Right lung (tissue), 10 donors: ENCODE results near the gene TAC3. TPM values are rescaled to one million over a fixed set of nuclear protein-coding genes. Genes with fewer than 3 reads are reported as not detected.
"Not testable (repeated sequence)": the region's sequence is repeated elsewhere in the genome, so short reads cannot be mapped to it uniquely, and the experiment has no call there.

Source experiments
- DNase-seq, 2 donors: peaks; one replicate each; pipeline ENCODE4 v3.0.0-alpha.2; 2013
- long read RNA-seq, 8 donors: transcript quantifications; one replicate each; lab custom pipeline, GENCODE V29; 2026
- polyA plus RNA-seq, 5 donors: library from polyadenylated mRNA; unstranded; fragments of 120-200 nt; gene quantifications; one replicate each; pipeline versions ENCODE4 v1.2.1 to v1.2.3, GENCODE V29; 2013; ENCODE audit warnings: inconsistent platforms in 1 of 5, low replicate concordance in 1 of 5; ENCODE audit not compliant: insufficient read length in 5 of 5, insufficient read depth in 1 of 5

The TAC3 gene
- polyA plus RNA-seq: under 1 TPM; 0.19 to 0.90 (median 0.81) TPM
- long read RNA-seq, donor 1: 0 reads
- long read RNA-seq, donor 2: 0 reads
- long read RNA-seq, donor 3: 0 reads
- long read RNA-seq, donor 4: 0 reads
- long read RNA-seq, donor 5: 0 reads
- long read RNA-seq, donor 6: 0 reads
- long read RNA-seq, donor 7: 0 reads
- long read RNA-seq, donor 8: 0 reads

DNA sequence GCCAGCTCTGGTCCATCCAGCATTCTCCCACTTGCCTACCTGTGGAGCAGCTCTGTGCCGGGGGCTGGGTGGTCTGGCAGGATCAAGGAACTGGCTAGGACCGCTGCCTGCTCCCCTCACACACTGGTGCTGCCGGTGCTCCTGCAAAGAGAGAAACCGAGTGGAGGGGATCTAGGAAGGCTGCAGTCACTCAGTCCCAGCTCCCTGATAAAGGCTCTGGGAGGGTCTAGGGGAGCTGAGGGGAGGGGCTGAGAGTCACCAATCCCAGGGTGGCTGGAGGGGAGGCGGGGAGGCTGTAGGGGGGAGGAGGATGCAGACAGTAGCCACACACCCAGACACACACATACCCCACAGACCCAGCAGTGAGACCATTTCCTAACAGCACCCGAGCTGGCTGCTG lies at the start of gene TAC3:
TSS of gene TAC3 (minus strand) at position 182 of the 400 bp plus-strand sequence. CDS start 732 bp downstream, outside the sequence.
- no peak for DNase-seq

- no peak for DNase-seq
Measured at GRCh38 chr12:57063991-57064685, 47.8 kb upstream of the TAC3 start.

- DNase-seq: no peak
Measured at GRCh38 chr12:57058454-57058853, 42.1 kb upstream of the TAC3 start.

DNA sequence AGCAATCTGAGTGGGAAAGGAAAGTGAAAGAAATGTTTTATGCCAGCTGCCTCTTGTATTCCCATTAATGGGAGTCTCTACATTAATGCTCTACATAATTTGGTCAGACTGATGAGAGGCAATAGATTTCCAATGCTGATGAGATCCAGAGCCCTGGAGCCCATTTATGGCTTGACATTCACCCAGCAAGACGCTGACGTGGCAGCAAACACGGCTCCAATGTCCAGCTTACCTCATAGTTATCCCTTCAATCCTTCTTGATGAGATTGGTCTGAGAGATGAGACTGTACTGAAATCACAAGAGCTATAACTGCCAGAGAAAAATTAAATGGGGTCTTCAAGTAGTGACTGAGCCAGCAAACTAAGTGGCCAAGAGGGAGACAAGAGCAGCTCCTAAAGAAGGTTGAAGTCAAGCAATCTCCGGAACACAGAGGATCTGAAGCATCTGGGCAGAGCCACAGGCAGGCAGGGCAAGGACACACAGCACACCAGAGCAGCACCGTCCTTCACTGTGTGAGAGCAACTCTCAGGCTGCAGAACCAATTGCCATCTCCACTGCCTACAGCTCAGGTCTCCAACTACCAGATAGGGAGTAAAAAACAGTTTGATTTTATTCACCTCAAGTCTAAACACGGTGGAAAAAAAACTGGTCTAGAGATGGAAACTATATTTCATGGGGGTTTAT lies 40.9 kb upstream of the TAC3 start:
- DNase-seq: no peak

GRCh38 chr12:57055824-57056223 lies 39.5 kb upstream of the TAC3 start:
- DNase-seq: no peak

GRCh38 chr12:57053901-57054300 lies 37.6 kb upstream of the TAC3 start:
- DNase-seq: not testable (repeated sequence)

DNA sequence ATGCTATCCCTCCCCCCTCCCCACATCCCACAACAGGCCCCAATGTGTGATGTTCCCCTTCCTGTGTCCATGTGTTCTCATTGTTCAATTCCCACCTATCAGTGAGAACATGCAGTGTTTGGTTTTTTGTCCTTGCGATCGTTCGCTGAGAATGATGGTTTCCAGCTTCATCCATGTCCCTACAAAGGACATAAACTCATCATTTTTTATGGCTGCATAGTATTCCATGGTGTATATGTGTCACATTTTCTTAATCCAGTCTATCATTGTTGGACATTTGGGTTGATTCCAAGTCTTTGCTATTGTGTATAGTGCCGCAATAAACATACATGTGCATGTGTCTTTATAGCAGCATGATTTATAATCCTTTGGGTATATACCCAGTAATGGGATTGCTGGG lies 36.8 kb upstream of the TAC3 start:
- not testable (repeated sequence) for DNase-seq

DNA sequence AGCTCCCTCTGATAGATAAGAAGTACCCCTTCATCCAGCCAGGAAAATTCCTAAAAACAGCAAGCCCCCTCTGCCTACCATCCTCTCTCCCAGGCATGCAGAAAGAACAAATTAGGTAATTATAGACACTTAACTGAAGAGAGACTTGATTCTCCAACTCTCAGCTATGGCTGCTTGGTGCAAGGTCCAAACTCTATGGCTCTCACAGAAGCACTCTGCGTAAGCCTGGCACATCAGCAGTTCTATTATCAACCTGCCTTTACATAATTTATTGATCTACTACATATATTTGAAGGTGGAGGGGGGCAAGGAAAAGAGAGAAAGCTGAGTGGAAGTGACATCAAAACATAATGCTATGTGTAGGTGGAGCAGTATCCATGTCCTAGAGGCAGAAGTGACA lies 34.7 kb upstream of the TAC3 start:
- no peak for DNase-seq

- no peak for DNase-seq
Measured at GRCh38 chr12:57049890-57050289, 33.6 kb upstream of the TAC3 start, which contains the start of gene MYO1A. Gene MYO1A (minus strand): TSS chr12:57050129. CDS start chr12:57048323, 1,806 bp downstream.

DNA sequence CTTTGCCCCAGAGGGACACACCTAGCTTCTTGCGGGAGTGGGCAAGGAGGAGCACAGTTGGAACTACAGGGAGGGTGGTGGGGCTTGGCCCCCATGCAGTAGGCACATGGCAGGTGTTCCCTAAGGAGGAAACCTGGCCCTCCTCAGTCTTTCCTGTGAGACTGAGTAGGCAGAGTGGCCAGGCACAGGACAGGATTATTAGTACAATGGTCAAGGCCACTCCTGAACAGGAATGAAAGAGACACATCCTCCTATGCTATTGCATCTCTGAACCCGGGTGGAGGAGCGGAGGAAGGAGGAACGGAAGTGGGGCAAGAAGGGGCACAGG lies 32.8 kb upstream of the TAC3 start:
- no peak for DNase-seq

- no peak for DNase-seq
Measured at GRCh38 chr12:57048423-57049118, 32.2 kb upstream of the TAC3 start.

DNA sequence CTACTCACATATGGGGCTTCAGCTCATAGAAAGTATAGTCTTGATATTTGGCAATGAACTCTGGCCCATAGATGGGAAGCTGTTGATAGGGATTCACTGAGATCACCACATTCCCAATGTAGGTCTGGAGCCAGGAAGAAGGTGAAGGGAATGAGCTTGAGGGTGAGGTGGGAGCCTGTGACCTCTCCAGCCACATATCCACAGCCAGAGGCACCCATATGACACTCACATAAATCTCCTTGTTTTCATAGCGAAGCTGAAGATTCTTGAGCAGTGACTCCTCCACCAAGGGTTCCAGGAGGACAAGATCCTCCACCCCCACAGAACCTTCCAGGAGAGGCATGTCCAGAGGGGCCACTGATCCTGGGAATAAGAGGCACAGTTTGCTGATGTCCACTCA lies 31.7 kb upstream of the TAC3 start:
- DNase-seq: no peak

GRCh38 chr12:57046947-57047890 lies 30.9 kb upstream of the TAC3 start:
- DNase-seq: no peak

- no peak for DNase-seq
Measured at GRCh38 chr12:57046086-57046791, 29.9 kb upstream of the TAC3 start.

GRCh38 chr12:57044889-57045288 lies 28.6 kb upstream of the TAC3 start:
- DNase-seq: no peak

- DNase-seq: no peak
Measured at GRCh38 chr12:57044468-57044867, 28.1 kb upstream of the TAC3 start.

GRCh38 chr12:57042695-57043094 lies 26.4 kb upstream of the TAC3 start:
- no peak for DNase-seq

DNA sequence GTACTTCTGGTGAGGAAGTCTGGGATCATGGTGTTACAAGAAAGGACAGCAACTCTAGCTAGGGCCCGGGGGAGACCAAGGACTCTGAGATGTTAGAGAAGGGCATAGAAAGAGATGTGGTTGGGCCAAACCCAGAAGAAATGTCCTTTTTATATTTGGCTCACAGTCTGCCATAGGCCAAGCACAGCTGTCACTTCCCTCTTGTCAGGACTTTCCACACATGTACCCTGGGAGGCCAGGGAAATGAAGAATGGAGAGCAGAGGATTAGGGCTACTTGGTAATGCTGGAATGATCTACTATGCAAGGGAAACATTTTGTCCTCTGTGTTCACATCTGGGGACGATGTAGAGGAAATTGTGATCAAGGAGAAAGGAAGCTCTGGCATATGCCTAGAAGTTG lies 24.4 kb upstream of the TAC3 start:
- no peak for DNase-seq

GRCh38 chr12:57040211-57040610 lies 23.9 kb upstream of the TAC3 start:
- no peak for DNase-seq

DNA sequence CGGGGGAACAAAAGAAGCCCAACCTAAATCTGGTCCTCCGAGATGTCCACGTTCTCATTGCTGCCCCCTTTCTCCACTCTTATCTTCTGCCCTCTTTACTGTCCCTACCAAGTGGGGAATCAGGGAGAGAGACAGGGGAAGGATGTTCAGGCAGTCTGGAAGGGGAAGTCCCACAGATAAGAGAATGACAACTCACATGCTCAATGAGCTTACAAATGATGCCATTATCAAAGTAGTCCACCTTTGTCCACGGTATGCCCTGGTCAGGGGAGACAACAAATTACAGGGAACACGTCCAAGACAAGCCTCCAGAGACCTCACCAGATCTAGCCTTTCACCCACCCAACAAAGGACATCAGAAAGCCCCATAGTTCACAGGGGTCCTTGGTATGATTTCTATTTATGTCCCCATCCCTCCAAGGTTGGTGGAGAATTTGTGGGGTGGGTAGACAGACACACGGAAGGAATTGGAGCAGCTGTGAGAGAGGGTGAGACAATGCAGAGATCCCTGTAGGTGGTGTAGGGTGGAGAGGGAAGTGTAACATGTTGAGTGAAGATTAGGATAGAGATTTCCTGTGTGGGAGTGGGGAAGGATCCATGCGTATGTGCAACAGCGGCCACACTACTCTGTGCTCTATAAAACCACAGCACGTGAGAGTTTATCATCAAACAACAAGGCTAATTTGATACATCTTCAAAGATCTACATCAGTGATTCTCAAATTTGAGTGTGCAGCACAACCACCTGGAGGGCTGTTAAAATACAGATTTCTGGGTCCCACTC lies 22.9 kb upstream of the TAC3 start:
- no peak for DNase-seq
